ENCODE measurements around the gene MAOB.

DNA sequence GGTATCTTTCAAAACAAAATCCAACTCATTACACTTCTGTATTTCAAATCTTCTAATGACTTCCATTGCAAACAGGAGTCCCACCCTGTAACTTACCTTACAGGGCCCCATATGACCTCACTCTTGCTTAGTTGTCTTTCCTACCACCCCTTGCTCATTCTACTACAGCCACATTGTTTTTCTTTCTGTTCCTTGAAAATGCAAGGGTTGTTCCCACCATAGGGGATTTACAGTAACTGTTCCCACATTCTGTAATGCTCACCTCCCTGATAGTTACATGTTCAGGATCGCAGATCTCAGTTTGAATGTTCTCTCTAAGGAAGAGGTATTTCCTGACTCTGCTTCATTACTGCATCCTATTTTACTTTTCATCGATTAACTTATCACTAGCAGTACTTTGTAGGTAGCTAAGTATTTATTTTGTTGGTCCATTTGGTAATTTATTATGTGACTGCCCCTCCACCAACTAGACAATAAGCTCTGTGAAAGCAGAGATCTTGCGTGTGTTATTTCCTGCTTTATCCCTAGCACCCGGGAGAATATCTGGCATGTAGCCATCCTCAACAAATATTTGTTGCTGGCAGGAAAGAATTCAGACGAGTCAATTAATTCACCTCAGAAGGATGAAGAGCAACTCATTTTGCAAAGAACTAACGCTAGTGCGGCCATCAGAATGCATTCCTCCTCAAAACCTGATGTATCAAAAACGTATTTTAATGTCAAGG, 21.4 kb downstream of the MAOB start:
- TF ChIP-seq ZEB2 (IDR thresholded peaks at IDR 0.05): no peak
- no peak for TF ChIP-seq RAD51 (IDR thresholded peaks at IDR 0.05; ENCODE audit: borderline replicate concordance, low read depth)
- no peak for TF ChIP-seq ZNF143 (CRISPR knock-in tag; IDR thresholded peaks at IDR 0.05)
- no peak for TF ChIP-seq TCF7L2 (IDR thresholded peaks at IDR 0.05; ENCODE audit: low read depth, low read length)
- TF ChIP-seq CBX5 (IDR thresholded peaks at IDR 0.05; ENCODE audit: borderline replicate concordance, low read depth): no peak
- no peak for TF ChIP-seq ZBTB8A (IDR thresholded peaks at IDR 0.05; ENCODE audit: partially characterized antibody)
- TF ChIP-seq C11orf30 (IDR thresholded peaks at IDR 0.05; ENCODE audit: low read depth): no peak
- TF ChIP-seq, protein P1, sequence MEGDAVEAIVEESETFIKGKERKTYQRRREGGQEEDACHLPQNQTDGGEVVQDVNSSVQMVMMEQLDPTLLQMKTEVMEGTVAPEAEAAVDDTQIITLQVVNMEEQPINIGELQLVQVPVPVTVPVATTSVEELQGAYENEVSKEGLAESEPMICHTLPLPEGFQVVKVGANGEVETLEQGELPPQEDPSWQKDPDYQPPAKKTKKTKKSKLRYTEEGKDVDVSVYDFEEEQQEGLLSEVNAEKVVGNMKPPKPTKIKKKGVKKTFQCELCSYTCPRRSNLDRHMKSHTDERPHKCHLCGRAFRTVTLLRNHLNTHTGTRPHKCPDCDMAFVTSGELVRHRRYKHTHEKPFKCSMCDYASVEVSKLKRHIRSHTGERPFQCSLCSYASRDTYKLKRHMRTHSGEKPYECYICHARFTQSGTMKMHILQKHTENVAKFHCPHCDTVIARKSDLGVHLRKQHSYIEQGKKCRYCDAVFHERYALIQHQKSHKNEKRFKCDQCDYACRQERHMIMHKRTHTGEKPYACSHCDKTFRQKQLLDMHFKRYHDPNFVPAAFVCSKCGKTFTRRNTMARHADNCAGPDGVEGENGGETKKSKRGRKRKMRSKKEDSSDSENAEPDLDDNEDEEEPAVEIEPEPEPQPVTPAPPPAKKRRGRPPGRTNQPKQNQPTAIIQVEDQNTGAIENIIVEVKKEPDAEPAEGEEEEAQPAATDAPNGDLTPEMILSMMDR (IDR thresholded peaks at IDR 0.05 in 2 of 3, conservative IDR thresholded peaks at IDR 0.05 in 1 of 3; ENCODE audit: insufficient read depth in 2 of 3, low read depth in 1 of 3, low read length in 3 of 3): no peak
- no peak for TF ChIP-seq ZNF140 (CRISPR knock-in tag; IDR thresholded peaks at IDR 0.05)

All from K562 (cell line).